Activated CD4-positive, alpha-beta T cell treated with anti-CD3 and anti-CD28 coated beads for 4 hours (primary cell): Measurements from ENCODE around the gene RPL34.

Source experiments
- DNase-seq, 2 donors: peaks; one replicate each; pipeline ENCODE4 v3.0.0-alpha.2; 2020

Gene RPL34

GRCh38 chr4:108624263-108625056 is 4.1 kb downstream of the RPL34 start:
- DNase-seq: no peak

- no peak for DNase-seq
Observed at GRCh38 chr4:108626056-108626455, 5.7 kb downstream of the RPL34 start.

- DNase-seq: no peak
Observed at GRCh38 chr4:108628411-108628810, 8.0 kb downstream of the RPL34 start.

GRCh38 chr4:108635070-108635655 is 14.8 kb downstream of the RPL34 start:
- DNase-seq: no peak

- DNase-seq: no peak
Observed at GRCh38 chr4:108636246-108636645, 15.9 kb downstream of the RPL34 start.

GRCh38 chr4:108637856-108638255 is 17.5 kb downstream of the RPL34 start:
- DNase-seq: no peak

- no peak for DNase-seq
Observed at GRCh38 chr4:108644237-108644636, 23.9 kb downstream of the RPL34 start.

- no peak for DNase-seq
Observed at GRCh38 chr4:108646706-108647105, 26.3 kb downstream of the RPL34 start.

- peak in 1 of 2 donors; percentile 6 for DNase-seq
Observed at GRCh38 chr4:108649863-108650211, 29.5 kb downstream of the RPL34 start.

GRCh38 chr4:108650212-108651013 is 30.0 kb downstream of the RPL34 start, which contains the start of gene OSTC:
TSS of gene OSTC (plus strand) at chr4:108650599. CDS start at chr4:108650656, 57 bp downstream.
- peak; percentile 91 to 93 for DNase-seq

GRCh38 chr4:108651014-108651791 is 30.8 kb downstream of the RPL34 start:
- DNase-seq: no peak

- no peak for DNase-seq
Observed at GRCh38 chr4:108662629-108663028, 42.3 kb downstream of the RPL34 start.

- no peak for DNase-seq
Observed at GRCh38 chr4:108674356-108674977, 54.1 kb downstream of the RPL34 start.
